ENCODE data around the gene XYLT1.

Gene XYLT1

GRCh38 chr16:17278988-17279387, 191.8 kb downstream of the XYLT1 start:
- Histone ChIP-seq H3K36me3 (ENCODE audit: control insufficient read depth, low read length) (no peaks in the 10 kb centered on the region), H3K27ac (ENCODE audit: low read depth, low read length) (no peak overlapping the region), H3K9me2 (replicated peaks; ENCODE audit: control insufficient read depth, low read length) (no peaks in the 10 kb centered on the region), H3K4me3 (ENCODE audit: low read length) (no peak overlapping the region), H4K20me1 (ENCODE audit: control insufficient read depth, insufficient read depth, low read depth, low read length) (peaks cover 22% of the 10 kb centered on the region), H3K9me3 (ENCODE audit: control insufficient read depth, insufficient read depth, low read length) (no peaks in the 10 kb centered on the region), H3K79me2 (ENCODE audit: control insufficient read depth, low read length) (peaks cover 14% of the 10 kb centered on the region), H3K4me1 (ENCODE audit: control insufficient read depth, low read length) (peaks cover 62% of the 10 kb centered on the region), H3K4me2 (ENCODE audit: low read length) (peak overlapping the region; percentile 42), H3K27me3 (ENCODE audit: control insufficient read depth, low read length) (no peaks in the 10 kb centered on the region), H3F3A (ENCODE audit: control insufficient read depth, insufficient read depth) (no peaks in the 10 kb centered on the region)
- TF ChIP-seq CTCF (IDR thresholded peaks at IDR 0.05; ENCODE audit: low read depth, low read length, poor library complexity, severe bottlenecking) (no peak), EZH2phosphoT487 (IDR thresholded peaks at IDR 0.05; ENCODE audit: borderline replicate concordance, low read length) (no peak)

DNA sequence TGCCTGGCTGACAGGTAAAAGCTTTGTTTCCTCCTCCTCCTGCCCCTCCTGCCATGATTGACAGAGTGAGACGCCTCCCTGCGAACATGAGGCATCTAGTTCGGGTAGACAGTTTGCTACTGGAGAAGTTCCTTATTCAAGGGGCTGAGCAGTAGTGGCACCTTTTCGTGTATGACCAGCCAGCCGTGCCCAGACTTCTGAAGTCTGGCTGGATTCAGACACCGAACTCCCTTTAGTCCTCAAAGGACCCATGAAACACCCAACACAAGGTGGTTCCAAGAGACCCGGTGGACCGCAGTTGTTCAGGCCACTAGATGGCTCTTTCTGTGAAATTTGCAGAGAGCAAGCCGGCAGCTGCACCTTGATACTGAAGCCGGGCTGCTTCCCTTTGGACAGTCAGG, 192.8 kb downstream of the XYLT1 start:
- H3K4me2 ChIP-seq (ENCODE audit: low read length) = peak overlapping the region; percentile 42
- peaks cover 13% of the 10 kb centered on the region for H3K79me2 ChIP-seq (ENCODE audit: control insufficient read depth, low read length)

GRCh38 chr16:17276610-17277009, 194.2 kb downstream of the XYLT1 start:
- H3K36me3 ChIP-seq (ENCODE audit: control insufficient read depth, low read length) = no peaks in the 10 kb centered on the region
- H4K20me1 ChIP-seq (ENCODE audit: control insufficient read depth, insufficient read depth, low read depth, low read length) = peaks cover 12% of the 10 kb centered on the region
- H3K4me3 ChIP-seq (ENCODE audit: low read length) = no peak overlapping the region
- TF ChIP-seq CTCF (IDR thresholded peaks at IDR 0.05; ENCODE audit: low read depth, low read length, poor library complexity, severe bottlenecking) (no peak), EZH2phosphoT487 (IDR thresholded peaks at IDR 0.05; ENCODE audit: borderline replicate concordance, low read length) (no peak)
- no peaks in the 10 kb centered on the region for H3K9me3 ChIP-seq (ENCODE audit: control insufficient read depth, insufficient read depth, low read length)
- H3K27ac ChIP-seq (ENCODE audit: low read depth, low read length) = no peak overlapping the region
- no peaks in the 10 kb centered on the region for H3F3A ChIP-seq (ENCODE audit: control insufficient read depth, insufficient read depth)
- H3K9me2 ChIP-seq (replicated peaks; ENCODE audit: control insufficient read depth, low read length) = no peaks in the 10 kb centered on the region
- H3K4me1 ChIP-seq (ENCODE audit: control insufficient read depth, low read length) = peaks cover 39% of the 10 kb centered on the region
- no peak overlapping the region for H3K4me2 ChIP-seq (ENCODE audit: low read length)
- no peaks in the 10 kb centered on the region for H3K27me3 ChIP-seq (ENCODE audit: control insufficient read depth, low read length)
- peaks cover 5% of the 10 kb centered on the region for H3K79me2 ChIP-seq (ENCODE audit: control insufficient read depth, low read length)

More for the DNA sequence above, 192.8 kb downstream of the XYLT1 start:
- H3K9me2 ChIP-seq (replicated peaks; ENCODE audit: control insufficient read depth, low read length) = no peaks in the 10 kb centered on the region
- no peak for TF ChIP-seq EZH2phosphoT487 (IDR thresholded peaks at IDR 0.05; ENCODE audit: borderline replicate concordance, low read length)
- peak; percentile 57 for TF ChIP-seq CTCF (IDR thresholded peaks at IDR 0.05; ENCODE audit: low read depth, low read length, poor library complexity, severe bottlenecking)
- H3F3A ChIP-seq (ENCODE audit: control insufficient read depth, insufficient read depth) = no peaks in the 10 kb centered on the region
- H3K27me3 ChIP-seq (ENCODE audit: control insufficient read depth, low read length) = no peaks in the 10 kb centered on the region
- peaks cover 18% of the 10 kb centered on the region for H4K20me1 ChIP-seq (ENCODE audit: control insufficient read depth, insufficient read depth, low read depth, low read length)
- H3K36me3 ChIP-seq (ENCODE audit: control insufficient read depth, low read length) = no peaks in the 10 kb centered on the region
- peaks cover 53% of the 10 kb centered on the region for H3K4me1 ChIP-seq (ENCODE audit: control insufficient read depth, low read length)
- no peak overlapping the region for H3K4me3 ChIP-seq (ENCODE audit: low read length)
- H3K9me3 ChIP-seq (ENCODE audit: control insufficient read depth, insufficient read depth, low read length) = no peaks in the 10 kb centered on the region
- no peak overlapping the region for H3K27ac ChIP-seq (ENCODE audit: low read depth, low read length)

Measured in DOHH2 (cell line).